ENCODE data around the gene RHOC.

RHOC gene

DNA sequence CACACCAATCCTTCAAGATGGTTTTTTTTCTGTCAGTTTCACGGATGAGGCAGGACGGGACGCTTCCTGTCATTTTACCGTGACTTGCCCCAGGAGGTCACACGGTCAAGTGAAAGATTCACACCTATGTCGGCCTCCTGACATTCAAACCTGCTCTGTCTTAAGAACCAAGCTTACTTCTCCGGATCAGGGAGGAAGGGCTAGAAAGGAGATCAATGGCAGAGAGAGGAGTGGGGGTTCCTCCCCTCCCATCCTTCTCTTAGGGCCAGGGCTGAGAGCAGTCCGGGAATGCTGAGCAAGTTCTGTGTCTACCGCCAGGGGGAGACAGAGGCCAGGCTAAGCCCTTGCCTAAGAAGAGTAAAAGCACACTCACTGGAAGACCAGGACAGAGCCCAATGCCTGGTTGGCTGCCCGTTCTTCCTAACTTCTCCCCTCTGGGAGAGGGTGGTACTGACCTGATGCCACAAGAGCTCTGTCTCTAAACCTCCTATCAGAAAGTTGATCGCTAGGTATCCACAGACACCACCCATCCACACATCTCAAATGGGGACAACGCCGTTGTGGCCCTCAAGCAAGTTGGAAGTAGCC lies 9.3 kb upstream of the RHOC start:
- TF ChIP-seq, protein P1, sequence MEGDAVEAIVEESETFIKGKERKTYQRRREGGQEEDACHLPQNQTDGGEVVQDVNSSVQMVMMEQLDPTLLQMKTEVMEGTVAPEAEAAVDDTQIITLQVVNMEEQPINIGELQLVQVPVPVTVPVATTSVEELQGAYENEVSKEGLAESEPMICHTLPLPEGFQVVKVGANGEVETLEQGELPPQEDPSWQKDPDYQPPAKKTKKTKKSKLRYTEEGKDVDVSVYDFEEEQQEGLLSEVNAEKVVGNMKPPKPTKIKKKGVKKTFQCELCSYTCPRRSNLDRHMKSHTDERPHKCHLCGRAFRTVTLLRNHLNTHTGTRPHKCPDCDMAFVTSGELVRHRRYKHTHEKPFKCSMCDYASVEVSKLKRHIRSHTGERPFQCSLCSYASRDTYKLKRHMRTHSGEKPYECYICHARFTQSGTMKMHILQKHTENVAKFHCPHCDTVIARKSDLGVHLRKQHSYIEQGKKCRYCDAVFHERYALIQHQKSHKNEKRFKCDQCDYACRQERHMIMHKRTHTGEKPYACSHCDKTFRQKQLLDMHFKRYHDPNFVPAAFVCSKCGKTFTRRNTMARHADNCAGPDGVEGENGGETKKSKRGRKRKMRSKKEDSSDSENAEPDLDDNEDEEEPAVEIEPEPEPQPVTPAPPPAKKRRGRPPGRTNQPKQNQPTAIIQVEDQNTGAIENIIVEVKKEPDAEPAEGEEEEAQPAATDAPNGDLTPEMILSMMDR (conservative IDR thresholded peaks at IDR 0.05; ENCODE audit: low read length), result peak; percentile 95
- H3K4me3 ChIP-seq (ENCODE audit: low read length), result peak overlapping the region; percentile 76
- peak; percentile 88 for DNase-seq (ENCODE audit: low read depth)

- TF ChIP-seq, protein P1 (conservative IDR thresholded peaks at IDR 0.05; ENCODE audit: low read length), result no peak
- peak within 1 kb of the TSS; percentile 76 for H3K4me3 ChIP-seq (ENCODE audit: low read length)
- peak; percentile 85 for DNase-seq (ENCODE audit: low read depth)
Measured at GRCh38 chr1:112715264-112716053, 8.5 kb upstream of the RHOC start, which contains the start of gene PPM1J. PPM1J (minus strand) TSS chr1:112715332; CDS start chr1:112715301, 31 bp downstream.

DNA sequence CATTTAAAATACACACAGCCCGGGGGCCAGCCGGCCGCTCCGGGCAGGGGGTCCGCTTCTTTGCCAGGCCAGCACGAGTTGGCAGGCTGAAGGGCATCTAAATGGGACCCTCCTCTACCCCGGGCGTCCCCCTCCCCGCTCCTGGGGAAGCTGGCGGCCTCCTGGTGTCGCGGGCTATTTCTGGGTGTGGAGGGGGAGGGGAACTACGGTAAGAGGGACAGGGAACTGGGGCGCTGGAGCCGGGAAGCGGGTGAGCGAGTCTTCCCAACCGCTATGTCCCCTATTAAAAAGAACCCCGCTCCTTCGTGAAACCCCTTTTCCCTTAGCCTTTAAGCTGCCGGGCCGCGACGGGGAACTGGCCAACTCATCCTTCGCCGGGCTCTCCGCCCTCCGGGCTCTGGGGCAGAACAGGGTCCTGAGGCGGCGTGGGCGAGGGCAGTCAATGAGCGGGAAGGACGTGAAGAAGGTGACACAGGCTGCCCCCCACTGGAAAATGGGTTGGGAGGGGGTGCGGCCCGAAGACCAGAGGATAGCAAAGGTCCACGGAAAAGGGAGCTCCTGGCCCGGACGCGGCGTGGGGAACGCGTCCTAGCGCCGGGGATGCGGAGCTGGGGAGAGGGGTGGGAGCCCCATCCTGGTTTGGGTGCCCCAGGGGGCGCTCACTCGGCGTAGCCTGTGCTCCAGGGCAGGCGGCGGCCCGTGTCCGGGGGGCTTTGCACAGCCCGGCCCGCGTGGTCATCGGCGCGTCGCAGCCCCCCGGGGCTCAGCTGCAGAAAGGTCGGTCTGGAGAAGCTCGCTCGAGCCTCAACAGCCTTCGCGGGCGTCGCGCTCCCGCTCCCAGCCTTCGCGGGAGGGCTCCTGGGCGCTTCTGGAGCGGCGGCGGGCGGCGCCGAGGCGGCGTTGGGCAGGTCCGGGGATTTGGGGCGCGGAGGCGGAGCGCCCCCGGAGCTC lies 7.7 kb upstream of the RHOC start:
- DNase-seq (ENCODE audit: low read depth), result no peak
- H3K4me3 ChIP-seq (ENCODE audit: low read length), result peak overlapping the region; percentile 76
- TF ChIP-seq, protein P1 (conservative IDR thresholded peaks at IDR 0.05; ENCODE audit: low read length), result no peak

- TF ChIP-seq, protein P1 (conservative IDR thresholded peaks at IDR 0.05; ENCODE audit: low read length), result no peak
- DNase-seq (ENCODE audit: low read depth), result no peak
- peak overlapping the region; percentile 76 for H3K4me3 ChIP-seq (ENCODE audit: low read length)
Measured at GRCh38 chr1:112713466-112714312, 6.8 kb upstream of the RHOC start.

GRCh38 chr1:112712701-112713128 lies 5.8 kb upstream of the RHOC start:
- H3K4me3 ChIP-seq (ENCODE audit: low read length), result no peak overlapping the region
- TF ChIP-seq, protein P1 (conservative IDR thresholded peaks at IDR 0.05; ENCODE audit: low read length), result no peak

DNA sequence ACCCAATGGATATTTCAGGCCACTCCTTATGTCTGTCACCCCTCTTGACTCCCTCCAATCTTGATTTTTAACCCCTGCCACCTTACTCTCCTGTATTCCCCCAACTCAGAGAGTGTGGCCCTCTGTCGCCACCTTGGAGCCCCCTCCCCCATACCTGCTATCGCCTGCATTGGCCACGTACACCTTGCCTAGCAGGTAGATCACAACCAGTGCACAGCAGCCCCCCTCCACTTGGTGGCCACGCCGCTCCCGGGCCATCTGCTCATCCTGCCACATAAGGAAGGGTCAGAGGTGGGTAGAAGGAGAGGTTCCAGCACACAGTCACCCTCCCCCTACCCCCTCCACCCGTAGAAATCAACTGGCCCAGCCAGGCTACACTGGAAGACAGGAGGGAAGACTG lies 5.3 kb upstream of the RHOC start:
- no peak overlapping the region for H3K4me3 ChIP-seq (ENCODE audit: low read length)
- no peak for DNase-seq (ENCODE audit: low read depth)
- TF ChIP-seq, protein P1 (conservative IDR thresholded peaks at IDR 0.05; ENCODE audit: low read length), result no peak

More at GRCh38 chr1:112712701-112713128, 5.8 kb upstream of the RHOC start:
- DNase-seq (ENCODE audit: low read depth), result no peak
